Ishikawa (cell line): ENCODE results near the gene AP4E1.

Experiments
- CEBPB ChIP-seq: IDR thresholded peaks from 2 replicates; pipeline ENCODE4 v1.6.1; 2012
- CREB1 ChIP-seq: IDR thresholded peaks from 2 replicates; pipeline ENCODE4 v1.6.1; 2012; ENCODE audit warnings: low read depth
- EGR1 ChIP-seq: IDR thresholded peaks from 2 replicates; pipeline ENCODE4 v1.6.1; 2012
- EP300 ChIP-seq: IDR thresholded peaks from 2 replicates; pipeline ENCODE4 v1.6.1; 2012; ENCODE audit warnings: borderline replicate concordance
- FOXM1 ChIP-seq: IDR thresholded peaks from 2 replicates; pipeline ENCODE4 v1.6.1; 2012; ENCODE audit warnings: low read depth, borderline replicate concordance
- NFIC ChIP-seq: IDR thresholded peaks from 2 replicates; pipeline ENCODE4 v1.6.1; 2012
- RAD21 ChIP-seq: IDR thresholded peaks from 2 replicates; pipeline ENCODE4 v1.6.1; 2012; ENCODE audit warnings: low read depth
- TAF1 ChIP-seq: IDR thresholded peaks from 2 replicates; pipeline ENCODE4 v1.6.1; 2012; ENCODE audit warnings: low read depth, mild to moderate bottlenecking
- TCF12 ChIP-seq: IDR thresholded peaks from 2 replicates; pipeline ENCODE4 v1.6.1; 2012; ENCODE audit warnings: low read depth
- TEAD4 ChIP-seq: IDR thresholded peaks from 2 replicates; pipeline ENCODE4 v1.6.1; 2012
- YY1 ChIP-seq: IDR thresholded peaks from 2 replicates; pipeline ENCODE4 v1.6.1; 2012; ENCODE audit warnings: low read depth
- ZBTB7A ChIP-seq: IDR thresholded peaks from 2 replicates; pipeline ENCODE4 v1.6.1; 2012; ENCODE audit warnings: low read depth
- TF ChIP-seq, protein P1 (sequence below): IDR thresholded peaks from 2 replicates; pipeline ENCODE4 v1.6.1; 2012
- TF ChIP-seq, protein P2 (sequence below): IDR thresholded peaks from 2 replicates; pipeline ENCODE4 v1.6.1; 2012; ENCODE audit warnings: low read depth, mild to moderate bottlenecking
- TF ChIP-seq, protein P3 (sequence below): IDR thresholded peaks from 2 replicates; pipeline ENCODE4 v1.6.1; 2012

Gene AP4E1

DNA sequence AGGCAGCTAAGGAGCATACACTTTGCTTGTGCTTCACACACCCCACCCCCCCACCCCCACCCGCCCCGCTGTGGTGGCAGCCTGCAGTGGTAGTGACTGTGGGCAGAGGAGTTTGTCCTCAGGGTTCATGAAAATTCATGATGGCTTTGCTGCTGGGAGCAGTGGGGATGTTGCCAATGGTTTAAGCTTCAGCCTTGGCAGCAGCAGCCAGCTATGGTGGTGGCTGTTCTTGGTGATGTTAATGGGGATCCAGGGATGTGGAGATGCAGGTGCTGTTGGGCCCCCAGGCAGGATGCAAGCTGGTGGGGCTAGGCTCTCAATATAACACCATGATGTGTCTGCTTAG lies 130.5 kb downstream of the AP4E1 start:
- TF ChIP-seq CEBPB (no peak), ZBTB7A (no peak), RAD21 (no peak), YY1 (no peak), CREB1 (no peak), TEAD4 (no peak), TCF12 (no peak), EP300 (no peak)
- TF ChIP-seq, protein P1, sequence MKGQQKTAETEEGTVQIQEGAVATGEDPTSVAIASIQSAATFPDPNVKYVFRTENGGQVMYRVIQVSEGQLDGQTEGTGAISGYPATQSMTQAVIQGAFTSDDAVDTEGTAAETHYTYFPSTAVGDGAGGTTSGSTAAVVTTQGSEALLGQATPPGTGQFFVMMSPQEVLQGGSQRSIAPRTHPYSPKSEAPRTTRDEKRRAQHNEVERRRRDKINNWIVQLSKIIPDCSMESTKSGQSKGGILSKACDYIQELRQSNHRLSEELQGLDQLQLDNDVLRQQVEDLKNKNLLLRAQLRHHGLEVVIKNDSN: no peak
- TF ChIP-seq, protein P2, sequence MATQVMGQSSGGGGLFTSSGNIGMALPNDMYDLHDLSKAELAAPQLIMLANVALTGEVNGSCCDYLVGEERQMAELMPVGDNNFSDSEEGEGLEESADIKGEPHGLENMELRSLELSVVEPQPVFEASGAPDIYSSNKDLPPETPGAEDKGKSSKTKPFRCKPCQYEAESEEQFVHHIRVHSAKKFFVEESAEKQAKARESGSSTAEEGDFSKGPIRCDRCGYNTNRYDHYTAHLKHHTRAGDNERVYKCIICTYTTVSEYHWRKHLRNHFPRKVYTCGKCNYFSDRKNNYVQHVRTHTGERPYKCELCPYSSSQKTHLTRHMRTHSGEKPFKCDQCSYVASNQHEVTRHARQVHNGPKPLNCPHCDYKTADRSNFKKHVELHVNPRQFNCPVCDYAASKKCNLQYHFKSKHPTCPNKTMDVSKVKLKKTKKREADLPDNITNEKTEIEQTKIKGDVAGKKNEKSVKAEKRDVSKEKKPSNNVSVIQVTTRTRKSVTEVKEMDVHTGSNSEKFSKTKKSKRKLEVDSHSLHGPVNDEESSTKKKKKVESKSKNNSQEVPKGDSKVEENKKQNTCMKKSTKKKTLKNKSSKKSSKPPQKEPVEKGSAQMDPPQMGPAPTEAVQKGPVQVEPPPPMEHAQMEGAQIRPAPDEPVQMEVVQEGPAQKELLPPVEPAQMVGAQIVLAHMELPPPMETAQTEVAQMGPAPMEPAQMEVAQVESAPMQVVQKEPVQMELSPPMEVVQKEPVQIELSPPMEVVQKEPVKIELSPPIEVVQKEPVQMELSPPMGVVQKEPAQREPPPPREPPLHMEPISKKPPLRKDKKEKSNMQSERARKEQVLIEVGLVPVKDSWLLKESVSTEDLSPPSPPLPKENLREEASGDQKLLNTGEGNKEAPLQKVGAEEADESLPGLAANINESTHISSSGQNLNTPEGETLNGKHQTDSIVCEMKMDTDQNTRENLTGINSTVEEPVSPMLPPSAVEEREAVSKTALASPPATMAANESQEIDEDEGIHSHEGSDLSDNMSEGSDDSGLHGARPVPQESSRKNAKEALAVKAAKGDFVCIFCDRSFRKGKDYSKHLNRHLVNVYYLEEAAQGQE: no peak
- TF ChIP-seq, protein P3, sequence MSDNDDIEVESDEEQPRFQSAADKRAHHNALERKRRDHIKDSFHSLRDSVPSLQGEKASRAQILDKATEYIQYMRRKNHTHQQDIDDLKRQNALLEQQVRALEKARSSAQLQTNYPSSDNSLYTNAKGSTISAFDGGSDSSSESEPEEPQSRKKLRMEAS: no peak

DNA sequence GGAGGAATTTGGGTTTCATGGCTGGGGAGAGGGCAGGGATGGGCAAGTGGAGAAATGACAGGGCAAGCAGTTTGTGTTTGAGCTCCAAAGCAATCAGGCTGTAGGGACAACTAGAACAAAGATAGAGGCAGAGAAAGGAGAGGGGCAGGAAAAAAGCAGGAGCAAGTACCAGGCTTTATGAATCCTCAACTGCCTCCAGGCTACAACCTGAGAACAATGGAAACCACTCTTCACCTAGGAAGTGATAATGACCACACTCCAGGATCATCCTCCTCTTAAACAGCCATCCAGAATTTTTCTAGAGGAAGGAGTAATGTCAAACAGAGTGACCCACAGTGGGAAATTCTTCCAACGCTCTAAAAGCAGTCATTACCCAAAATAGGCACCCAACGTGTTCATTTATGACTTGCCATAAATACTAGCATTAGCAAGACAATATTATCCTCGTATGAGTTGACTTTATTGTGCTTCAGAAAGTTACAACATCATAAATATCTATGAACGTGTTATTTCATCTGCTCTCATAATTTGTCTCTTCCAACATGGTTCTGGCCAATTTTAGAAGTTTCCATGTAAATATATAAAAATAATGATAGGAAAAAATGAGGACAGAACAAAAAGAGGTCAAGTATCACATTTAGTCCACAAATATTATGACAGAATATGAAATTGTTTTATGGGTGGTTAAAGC lies 135.7 kb downstream of the AP4E1 start:
- TF ChIP-seq CEBPB (no peak), NFIC (no peak), ZBTB7A (no peak), YY1 (no peak), EGR1 (no peak), TAF1 (no peak)
- TF ChIP-seq, protein P3: no peak
- TF ChIP-seq, protein P1: no peak

DNA sequence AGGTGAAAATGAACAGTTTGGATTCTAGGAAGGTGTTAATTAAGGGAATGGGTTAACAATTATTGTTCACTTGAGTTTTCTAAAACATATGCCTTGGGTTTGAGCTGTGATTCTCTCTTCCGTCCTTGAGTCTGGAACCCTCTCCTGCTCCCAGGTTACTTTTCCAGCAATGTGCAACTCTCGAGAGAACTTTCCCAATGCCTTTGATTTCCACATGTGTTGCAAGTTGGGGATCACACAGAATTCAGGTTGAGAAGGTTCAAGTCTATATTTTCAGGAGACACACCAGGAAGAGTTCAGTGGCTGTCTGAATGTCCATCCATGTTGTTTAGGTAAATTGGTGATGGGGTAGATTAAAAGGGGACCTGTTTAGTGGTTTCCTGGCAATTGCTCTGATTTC lies 137.5 kb downstream of the AP4E1 start:
- TF ChIP-seq, protein P2: no peak
- TF ChIP-seq YY1 (no peak), EP300 (no peak), CREB1 (no peak), TAF1 (no peak), ZBTB7A (no peak), FOXM1 (no peak), RAD21 (no peak), TEAD4 (no peak), TCF12 (no peak), EGR1 (no peak), CEBPB (no peak)
- TF ChIP-seq, protein P1: no peak

DNA sequence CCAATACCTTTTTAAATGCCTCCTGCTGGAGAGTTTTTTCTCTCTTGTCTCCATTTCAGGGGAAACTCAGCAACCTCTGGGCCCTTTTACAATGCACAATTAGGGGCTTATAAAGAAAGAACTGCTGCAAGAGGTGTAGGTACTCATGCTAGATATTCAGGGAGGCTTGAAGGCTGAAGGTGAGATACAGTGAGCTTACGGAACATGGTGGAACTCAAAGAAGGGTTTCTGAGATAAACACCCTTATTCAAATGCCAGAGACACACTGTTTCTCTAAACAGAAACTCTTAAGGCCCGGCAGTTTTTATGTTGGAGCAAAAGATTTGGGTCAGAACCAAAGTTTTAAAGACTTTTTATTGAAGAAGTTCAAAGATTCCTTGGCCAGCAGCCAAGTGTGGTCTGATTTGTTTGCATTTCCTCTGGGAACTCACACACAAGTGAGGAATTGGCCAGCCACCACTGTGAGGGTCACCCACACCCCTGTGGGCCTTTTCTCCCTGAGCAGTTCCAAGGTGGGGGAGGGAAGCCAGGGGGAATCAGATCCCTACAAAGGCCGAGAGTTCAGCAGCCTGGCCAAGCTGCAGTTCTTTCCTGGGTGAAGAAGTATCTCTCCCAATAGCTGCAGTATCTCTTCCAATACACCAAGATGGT lies 138.4 kb downstream of the AP4E1 start:
- TF ChIP-seq, protein P2: no peak
- TF ChIP-seq FOXM1 (no peak), EGR1 (no peak), TAF1 (no peak), CREB1 (no peak), EP300 (no peak), YY1 (no peak)
